CD4-positive, alpha-beta T cell (primary cell): ENCODE data around the gene P3R3URF. TPM values are rescaled to one million over a fixed set of nuclear protein-coding genes. Genes with fewer than 3 reads are reported as not detected.

Source experiments
- ATAC-seq: fragments of 200-7000 bp; cut with Tn5 transposase; one replicate; pipeline ENCODE4 v1.10.0; 2022; ENCODE audit warnings: mild to moderate bottlenecking; ENCODE audit not compliant: poor library complexity
- CTCF ChIA-PET: fragments of 350-600 bp; sonication (Branson Sonifier 250); formaldehyde crosslinking; loops from one replicate; lab custom pipeline; 2021; ENCODE audit warnings: antibody characterized with exemption, inconsistent platforms; lab: Charles Lee
- POLR2A ChIA-PET: fragments of 350-600 bp; sonication (Branson Sonifier 250); formaldehyde crosslinking; loops from one replicate; lab custom pipeline; 2021; ENCODE audit warnings: antibody characterized with exemption, inconsistent platforms; lab: Charles Lee
- DNase-seq, 14 experiments: peaks; one replicate each; pipeline ENCODE4 v3.0.0-alpha.2; 2013 to 2020; ENCODE audit warnings: mixed read lengths in 2 of 14
- H3K27ac ChIP-seq, 2 donors: one replicate each; pipeline versions ENCODE4 v1.5.1 to v1.7.0; 2013; ENCODE audit warnings: low read length in 2 of 2, low read depth in 1 of 2, mild to moderate bottlenecking in 1 of 2
- H3K27me3 ChIP-seq, 2 experiments: 1 replicate in 1 of 2; 2 replicates in 1 of 2; pipeline versions ENCODE4 v1.6.1 to v1.7.0; 2013; ENCODE audit warnings: low read length in 2 of 2, control low read depth in 1 of 2, mild to moderate bottlenecking in 1 of 2, moderate library complexity in 1 of 2; ENCODE audit not compliant: insufficient read depth in 2 of 2, control insufficient read depth in 1 of 2
- H3K36me3 ChIP-seq: one replicate; pipeline ENCODE4 v1.6.1; 2013; ENCODE audit warnings: low read length, control low read depth; ENCODE audit not compliant: insufficient read depth
- H3K4me1 ChIP-seq: one replicate; pipeline ENCODE4 v1.6.1; 2013; ENCODE audit warnings: low read length, control low read depth; ENCODE audit not compliant: insufficient read depth
- H3K4me3 ChIP-seq: one replicate; pipeline ENCODE4 v1.5.1; 2013; ENCODE audit warnings: mild to moderate bottlenecking, low read length, moderate library complexity
- H3K9me3 ChIP-seq, 2 experiments: 1 replicate in 1 of 2; 2 replicates in 1 of 2; pipeline versions ENCODE4 v1.6.1 to v1.7.0; 2013; ENCODE audit warnings: low read length in 2 of 2, mild to moderate bottlenecking in 2 of 2, control low read depth in 1 of 2, moderate library complexity in 1 of 2; ENCODE audit not compliant: control insufficient read depth in 1 of 2, insufficient read depth in 1 of 2
- H3K27ac Mint-ChIP-seq: one replicate; pipeline ENCODE4 v1.8.0; 2020; ENCODE audit warnings: mixed read lengths
- H3K27me3 Mint-ChIP-seq: one replicate; pipeline ENCODE4 v1.8.0; 2021; ENCODE audit warnings: mixed read lengths
- H3K36me3 Mint-ChIP-seq: one replicate; pipeline ENCODE4 v1.8.0; 2021; ENCODE audit warnings: low read depth, mixed read lengths
- H3K4me1 Mint-ChIP-seq: one replicate; pipeline ENCODE4 v1.8.0; 2021; ENCODE audit warnings: low read depth, mixed read lengths
- H3K4me3 Mint-ChIP-seq: one replicate; pipeline ENCODE4 v1.8.0; 2020; ENCODE audit warnings: mild to moderate bottlenecking, mixed read lengths
- H3K9me3 Mint-ChIP-seq: one replicate; pipeline ENCODE4 v1.8.0; 2020; ENCODE audit warnings: mixed read lengths
- CTCF ChIP-seq: fragments of 200-600 bp; IDR thresholded peaks from one replicate; pipeline ENCODE4 v1.8.0; 2022; ENCODE audit warnings: antibody characterized with exemption, mild to moderate bottlenecking
- intact Hi-C, 2 experiments: fragments of 100-400 bp; cut with DNase I in 1 of 2; cut with micrococcal nuclease in 1 of 2; formaldehyde crosslinking; loops; one replicate each; pipeline versions ENCODE4 v1.15.1 to v1.9.0; 2023 to 2025; cut with DNase I, micrococcal nuclease
- total RNA-seq, 174 experiments: library from RNA in 2 of 174; stranded (reverse) in 2 of 174; gene quantifications; one replicate each; pipeline ENCODE4 v1.2.3 and lab custom pipeline; 2021 to 2026

P3R3URF gene
- total RNA-seq, 2 experiments from 2014 or later, result not detected

- intact Hi-C loops, result no loop called here
- CTCF ChIA-PET, result no interaction called here
Observed at GRCh38 chr1:46186076-46186475, 9.8 kb upstream of the P3R3URF start.

GRCh38 chr1:46184920-46185658 is 8.8 kb upstream of the P3R3URF start:
- Histone ChIP-seq H3K27me3 (peaks cover 0 to 3% of the 10 kb centered on the region in 2 experiments), H3K27ac (no peak overlapping the region), H3K4me3 (no peak overlapping the region), H3K9me3 (no peaks in the 10 kb centered on the region), H3K4me1 (peaks cover 6% of the 10 kb centered on the region), H3K36me3 (peaks cover 19% of the 10 kb centered on the region)
- intact Hi-C loops, result no loop called here
- H3K27me3 Mint-ChIP-seq, result no peaks in the 10 kb centered on the region
- peaks cover 11% of the 10 kb centered on the region for H3K4me1 Mint-ChIP-seq
- H3K36me3 Mint-ChIP-seq, result peaks cover 19% of the 10 kb centered on the region
- H3K27ac Mint-ChIP-seq, result peak overlapping the region; percentile 27
- TF ChIP-seq CTCF, result no peak
- DNase-seq, result peak in 1 of 14 experiments; percentile 22
- no peaks in the 10 kb centered on the region for H3K9me3 Mint-ChIP-seq
- H3K4me3 Mint-ChIP-seq, result no peak overlapping the region
- ATAC-seq, result peak; percentile 76
- ChIA-PET CTCF (no interaction called here), POLR2A (no interaction called here)

More at GRCh38 chr1:46186076-46186475, 9.8 kb upstream of the P3R3URF start:
- POLR2A ChIA-PET, result no interaction called here
- Mint-ChIP-seq H3K36me3 (peaks cover 26% of the 10 kb centered on the region), H3K4me3 (no peak overlapping the region), H3K27ac (peak overlapping the region; percentile 27), H3K27me3 (no peaks in the 10 kb centered on the region), H3K4me1 (peaks cover 11% of the 10 kb centered on the region), H3K9me3 (no peaks in the 10 kb centered on the region)
- peaks cover 6% of the 10 kb centered on the region for H3K4me1 ChIP-seq
- no peaks in the 10 kb centered on the region for H3K27me3 ChIP-seq
- no peak for TF ChIP-seq CTCF
- H3K4me3 ChIP-seq, result no peak overlapping the region
- no peak overlapping the region for H3K27ac ChIP-seq
- ATAC-seq (no peak), DNase-seq (no peak)
- H3K36me3 ChIP-seq, result peaks cover 27% of the 10 kb centered on the region
- H3K9me3 ChIP-seq, result no peaks in the 10 kb centered on the region

DNA sequence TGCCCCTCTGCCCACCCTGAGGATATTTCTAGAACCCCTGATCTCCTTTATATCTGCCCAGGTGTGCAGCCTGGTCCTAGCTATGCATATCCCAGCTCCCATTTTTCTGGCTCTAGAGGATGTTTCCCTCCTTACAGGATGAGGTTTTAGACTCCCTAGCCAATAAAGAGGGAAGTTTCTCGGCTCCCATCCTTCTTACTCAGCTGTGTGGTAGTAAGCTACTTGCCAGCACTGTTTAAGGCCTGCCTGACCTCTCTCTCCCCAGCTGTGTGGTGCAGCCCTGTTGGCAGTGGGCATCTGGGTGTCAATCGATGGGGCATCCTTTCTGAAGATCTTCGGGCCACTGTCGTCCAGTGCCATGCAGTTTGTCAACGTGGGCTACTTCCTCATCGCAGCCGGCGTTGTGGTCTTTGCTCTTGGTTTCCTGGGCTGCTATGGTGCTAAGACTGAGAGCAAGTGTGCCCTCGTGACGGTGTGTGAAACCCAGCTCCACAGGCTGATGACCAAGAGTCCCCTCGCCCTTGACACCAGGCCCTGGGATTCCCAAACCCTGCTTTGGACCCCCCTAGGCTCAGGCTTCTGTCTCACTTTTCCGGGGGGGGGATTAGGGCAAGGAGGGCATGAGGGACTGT is 7.8 kb upstream of the P3R3URF start:
- Histone ChIP-seq H3K27me3 (peaks cover 0 to 3% of the 10 kb centered on the region in 2 experiments), H3K4me1 (peaks cover 12% of the 10 kb centered on the region), H3K36me3 (peaks cover 15% of the 10 kb centered on the region), H3K27ac (no peak overlapping the region), H3K9me3 (no peaks in the 10 kb centered on the region), H3K4me3 (no peak overlapping the region)
- Mint-ChIP-seq H3K27ac (no peak overlapping the region), H3K9me3 (no peaks in the 10 kb centered on the region), H3K4me1 (peaks cover 11% of the 10 kb centered on the region), H3K4me3 (no peak overlapping the region), H3K36me3 (peaks cover 13% of the 10 kb centered on the region), H3K27me3 (no peaks in the 10 kb centered on the region)
- intact Hi-C loops, result no loop called here
- ATAC-seq (no peak), DNase-seq (peak in 1 of 14 experiments; percentile 10)
- POLR2A ChIA-PET, result interaction anchor here (1.5 kb wide), 1 partner anchor 17 kb away, joined by 5 read pairs; no protein-coding TSS in a partner anchor
- CTCF ChIA-PET, result interaction anchor here (0.8 kb wide), 1 partner anchor 40 kb away, joined by 5 read pairs; no protein-coding TSS in a partner anchor
- no peak for TF ChIP-seq CTCF
